Keratinocyte (primary cell): ENCODE data around the gene TPH1.

Experiments
- CTCF ChIP-seq, 3 experiments: IDR thresholded peaks in 1 of 3; conservative IDR thresholded peaks in 1 of 3; optimal IDR thresholded peaks in 1 of 3; 2 replicates in 2 of 3; 3 replicates in 1 of 3; pipeline versions ENCODE3 to v1.5.1; 2011; ENCODE audit warnings: low read length in 3 of 3, mild to moderate bottlenecking in 3 of 3, moderate library complexity in 2 of 3, control low read depth in 1 of 3, inconsistent platforms in 1 of 3; ENCODE audit not compliant: insufficient read depth in 2 of 3; ENCODE audit errors: extremely low read depth in 1 of 3
- EZH2 ChIP-seq: IDR thresholded peaks from one replicate; pipeline ENCODE4 v1.6.1; 2012; ENCODE audit warnings: inconsistent platforms, mild to moderate bottlenecking, low read length, moderate library complexity

GRCh38 chr11:18071098-18071705 is 25.1 kb upstream of the TPH1 start:
- TF ChIP-seq EZH2 (no peak), CTCF (optimal IDR thresholded peaks at IDR 0.05 in 1 of 3, IDR thresholded peaks at IDR 0.05 in 1 of 3, conservative IDR thresholded peaks at IDR 0.05 in 1 of 3; ENCODE audit: extremely low read depth in 1 of 3, insufficient read depth in 2 of 3, low read length in 3 of 3) (no peak)
